HCT116 (cell line): Measurements from ENCODE around the gene FMN1. TPM values are rescaled to one million over a fixed set of nuclear protein-coding genes. Genes with fewer than 3 reads are reported as not detected.

Experiments
- ATAC-seq: fragments of 200-7000 bp; cut with Tn5 transposase; 2 replicates; pipeline ENCODE4 v1.9.1; 2020; ENCODE audit warnings: mild to moderate bottlenecking, moderate library complexity
- BruUV-seq: library from RNA; stranded (reverse); fragments of 400-500 nt; replicated peaks from 2 replicates; lab custom pipeline; 2021; lab: Mats Ljungman, UMichigan
- CTCF ChIA-PET: fragments of 300-600 bp; sonication (Branson Sonifier 250); formaldehyde crosslinking; loops from one replicate; lab custom pipeline; 2021; ENCODE audit warnings: antibody characterized with exemption; lab: Charles Lee
- POLR2A ChIA-PET: fragments of 300-600, 350-600 bp; sonication (Branson Sonifier 250); formaldehyde crosslinking; loops from one replicate; lab custom pipeline; 2021; ENCODE audit warnings: antibody characterized with exemption; lab: Charles Lee
- RAD21 ChIA-PET, 2 experiments: fragments of 300-600 bp; sonication (Branson Sonifier 250); formaldehyde crosslinking; loops; one replicate each; lab custom pipeline; 2023; ENCODE audit warnings: low total read pairs in 2 of 2; ENCODE audit not compliant: uncharacterized antibody in 2 of 2, unreplicated experiment in 2 of 2, low non-redundant PET in 1 of 2; lab: Charles Lee
- DNase-seq: peaks from one replicate; pipeline ENCODE4 v3.0.0-alpha.2; 2010; ENCODE audit warnings: low read depth, low spot score
- H2AFZ ChIP-seq: fragments of 200-600 bp; shearing (Covaris generic), sonication (generic); 2 replicates; pipeline ENCODE4 v1.6.1; 2017; ENCODE audit warnings: low read depth, mixed run types, mixed read lengths, antibody characterized with exemption, low read length; ENCODE audit not compliant: poor library complexity, severe bottlenecking
- H3K27ac ChIP-seq: 2 replicates; pipeline ENCODE4 v1.5.1; 2012; ENCODE audit warnings: low read depth, low read length
- H3K27me3 ChIP-seq: fragments of 200-600 bp; sonication (generic); 2 replicates; pipeline ENCODE4 v1.6.1; 2016; ENCODE audit warnings: mixed run types, low read length, mixed read lengths; ENCODE audit not compliant: insufficient read depth
- H3K36me3 ChIP-seq, 2 experiments: fragments of 200-500 bp in 1 of 2; fragments of 200-600 bp in 1 of 2; sonication (Bioruptor generic) in 1 of 2; sonication (generic) in 1 of 2; 2 replicates each; pipeline versions ENCODE4 v1.5.1 to v1.6.1; 2014 to 2016; ENCODE audit warnings: low read length in 2 of 2, inconsistent platforms in 1 of 2, mixed read lengths in 1 of 2, mixed run types in 1 of 2; ENCODE audit not compliant: insufficient read depth in 2 of 2, control insufficient read depth in 1 of 2
- H3K4me1 ChIP-seq, 2 experiments: fragments of 200-600 bp in 1 of 2; sonication (generic) in 1 of 2; 2 replicates each; pipeline versions ENCODE4 v1.5.1 to v1.6.1; 2012 to 2017; ENCODE audit warnings: low read length in 2 of 2, inconsistent platforms in 1 of 2, mild to moderate bottlenecking in 1 of 2, mixed read lengths in 1 of 2, mixed run types in 1 of 2, moderate library complexity in 1 of 2; ENCODE audit not compliant: insufficient read depth in 2 of 2, control insufficient read depth in 1 of 2
- H3K4me2 ChIP-seq: fragments of 200-600 bp; sonication (generic); 2 replicates; pipeline ENCODE4 v1.6.1; 2017; ENCODE audit warnings: mixed run types, low read length, mixed read lengths
- H3K4me3 ChIP-seq, 2 experiments: fragments of 200-600 bp in 1 of 2; sonication (generic) in 1 of 2; replicated peaks in 1 of 2; 2 replicates each; pipeline ENCODE4 v1.5.1; 2011 to 2016; ENCODE audit warnings: low read length in 2 of 2, control low read depth in 1 of 2, low read depth in 1 of 2, mild to moderate bottlenecking in 1 of 2, mixed read lengths in 1 of 2, mixed run types in 1 of 2
- H3K79me2 ChIP-seq: fragments of 200-600 bp; sonication (generic); 2 replicates; pipeline ENCODE4 v1.6.1; 2017; ENCODE audit warnings: mild to moderate bottlenecking, mixed run types, low read length, moderate library complexity, mixed read lengths; ENCODE audit not compliant: insufficient read depth
- H3K9ac ChIP-seq: fragments of 200-600 bp; sonication (generic); 2 replicates; pipeline ENCODE4 v1.6.1; 2016; ENCODE audit warnings: low read length, mixed read lengths
- H3K9me2 ChIP-seq: fragments of 200-600 bp; sonication (generic), shearing (Covaris generic); 2 replicates; pipeline ENCODE4 v1.6.1; 2017; ENCODE audit warnings: mixed run types, mild to moderate bottlenecking, moderate library complexity; ENCODE audit not compliant: insufficient read depth
- H3K9me3 ChIP-seq, 2 experiments: fragments of 200-500 bp in 1 of 2; fragments of 200-600 bp in 1 of 2; sonication (Bioruptor generic) in 1 of 2; sonication (generic) in 1 of 2; 2 replicates each; pipeline ENCODE4 v1.6.1; 2014 to 2017; ENCODE audit warnings: low read length in 2 of 2, mixed read lengths in 2 of 2, inconsistent platforms in 1 of 2, low read depth in 1 of 2, mild to moderate bottlenecking in 1 of 2, mixed run types in 1 of 2, moderate library complexity in 1 of 2; ENCODE audit not compliant: control insufficient read depth in 1 of 2, insufficient read depth in 1 of 2
- H4K20me1 ChIP-seq: fragments of 200-600 bp; sonication (generic), shearing (Covaris generic); 2 replicates; pipeline ENCODE4 v1.6.1; 2017; ENCODE audit warnings: mixed run types, mild to moderate bottlenecking, moderate library complexity; ENCODE audit not compliant: insufficient read depth
- CBX3 ChIP-seq: IDR thresholded peaks from 2 replicates; pipeline ENCODE4 v1.6.1; 2012; ENCODE audit warnings: low read depth
- CEBPB ChIP-seq: IDR thresholded peaks from 2 replicates; pipeline ENCODE4 v1.6.1; 2012; ENCODE audit warnings: low read depth
- EZH2 ChIP-seq: fragments of 200-600 bp; sonication (generic); IDR thresholded peaks from 2 replicates; pipeline ENCODE4 v1.6.1; 2017; ENCODE audit warnings: antibody characterized with exemption, mixed run types
- EZH2phosphoT487 ChIP-seq: fragments of 200-600 bp; IDR thresholded peaks from 2 replicates; pipeline ENCODE4 v1.6.1; 2018; ENCODE audit warnings: antibody characterized with exemption, borderline replicate concordance
- FOSL1 ChIP-seq: IDR thresholded peaks from 2 replicates; pipeline ENCODE4 v1.6.1; 2012; ENCODE audit warnings: low read depth
- JUND ChIP-seq: IDR thresholded peaks from 2 replicates; pipeline ENCODE4 v1.6.1; 2012
- POLR2AphosphoS5 ChIP-seq: IDR thresholded peaks from 2 replicates; pipeline ENCODE4 v1.6.1; 2011; ENCODE audit warnings: mild to moderate bottlenecking, low read depth, low read length, moderate library complexity
- RAD21 ChIP-seq: IDR thresholded peaks from 2 replicates; pipeline ENCODE4 v1.6.1; 2012; ENCODE audit warnings: low read depth, mild to moderate bottlenecking
- SIN3A ChIP-seq: IDR thresholded peaks from 2 replicates; pipeline ENCODE4 v1.6.1; 2012; ENCODE audit warnings: low read depth
- SP1 ChIP-seq: IDR thresholded peaks from 2 replicates; pipeline ENCODE4 v1.6.1; 2012; ENCODE audit warnings: low read depth
- TCF7L2 ChIP-seq: IDR thresholded peaks from 2 replicates; pipeline ENCODE4 v1.7.0; 2011; ENCODE audit warnings: borderline replicate concordance, inconsistent platforms; ENCODE audit not compliant: insufficient read depth, insufficient read length; ENCODE audit errors: extremely low read depth
- ZFX ChIP-seq: fragments of 450-650 bp; IDR thresholded peaks from 2 replicates; pipeline ENCODE4 v1.6.1; 2017
- ZNF274 ChIP-seq: fragments of 200-500 bp; sonication (Bioruptor generic); IDR thresholded peaks from 2 replicates; pipeline ENCODE4 v1.6.1; 2014; ENCODE audit warnings: mild to moderate bottlenecking, low read depth, low read length, inconsistent platforms
- intact Hi-C: fragments of 100-400 bp; cut with micrococcal nuclease; formaldehyde crosslinking; loops from 2 replicates; pipeline ENCODE4 v1.10.0; 2022
- total RNA-seq: library from RNA; stranded (reverse); gene quantifications from one replicate; pipeline ENCODE4 v1.2.1, GENCODE V29; 2021; ENCODE audit not compliant: unreplicated experiment
- TF ChIP-seq, protein P1 (sequence below): IDR thresholded peaks from 2 replicates; pipeline ENCODE4 v1.6.1; 2011; ENCODE audit warnings: mild to moderate bottlenecking, low read length, moderate library complexity; ENCODE audit not compliant: insufficient replicate concordance; ENCODE audit errors: extremely low read depth
- TF ChIP-seq, protein P2 (sequence below): IDR thresholded peaks from 2 replicates; pipeline ENCODE4 v1.6.1; 2012
- TF ChIP-seq, protein P3 (sequence below), 3 experiments: fragments of 200-600 bp in 1 of 3; sonication (generic) in 1 of 3; IDR thresholded peaks in 2 of 3; conservative IDR thresholded peaks in 1 of 3; 2 replicates each; pipeline ENCODE4 v1.5.1; 2012 to 2017; ENCODE audit warnings: low read depth in 2 of 3, low read length in 2 of 3, antibody characterized with exemption in 1 of 3, borderline replicate concordance in 1 of 3, control low read depth in 1 of 3, mild to moderate bottlenecking in 1 of 3, mixed read lengths in 1 of 3, mixed run types in 1 of 3, moderate library complexity in 1 of 3; ENCODE audit not compliant: insufficient read depth in 1 of 3

Gene FMN1
- total RNA-seq, 1 experiment from 2014 or later: 0.39 TPM

DNA sequence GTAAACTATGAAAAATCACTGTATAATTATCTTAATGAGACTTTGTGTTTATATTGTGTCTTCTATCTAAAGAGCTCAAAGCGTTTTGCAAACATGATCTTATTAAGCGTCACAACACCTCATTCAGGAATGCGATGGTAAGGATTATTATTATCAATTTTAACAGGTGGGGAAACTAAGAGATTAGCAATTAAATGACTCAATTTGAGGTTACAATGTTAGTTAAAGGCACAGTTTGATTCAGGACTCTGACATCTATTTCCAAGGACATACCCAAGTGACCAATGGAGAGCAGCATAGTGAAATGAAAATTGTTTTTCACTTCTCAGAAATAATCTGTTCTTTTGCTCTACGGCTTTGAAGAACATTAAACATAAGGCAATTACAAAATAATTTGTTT is 74.6 kb downstream of the FMN1 start:
- Histone ChIP-seq H3K9me2 (no peaks in the 10 kb centered on the region), H3K36me3 (no peaks in the 10 kb centered on the region), H2AFZ (no peak overlapping the region), H3K4me1 (no peaks in the 10 kb centered on the region), H4K20me1 (no peaks in the 10 kb centered on the region), H3K79me2 (no peaks in the 10 kb centered on the region), H3K9ac (no peak overlapping the region), H3K4me3 (no peak overlapping the region), H3K27ac (no peak overlapping the region), H3K4me2 (no peak overlapping the region), H3K9me3 (no peaks in the 10 kb centered on the region), H3K27me3 (no peaks in the 10 kb centered on the region)
- TF ChIP-seq, protein P1, sequence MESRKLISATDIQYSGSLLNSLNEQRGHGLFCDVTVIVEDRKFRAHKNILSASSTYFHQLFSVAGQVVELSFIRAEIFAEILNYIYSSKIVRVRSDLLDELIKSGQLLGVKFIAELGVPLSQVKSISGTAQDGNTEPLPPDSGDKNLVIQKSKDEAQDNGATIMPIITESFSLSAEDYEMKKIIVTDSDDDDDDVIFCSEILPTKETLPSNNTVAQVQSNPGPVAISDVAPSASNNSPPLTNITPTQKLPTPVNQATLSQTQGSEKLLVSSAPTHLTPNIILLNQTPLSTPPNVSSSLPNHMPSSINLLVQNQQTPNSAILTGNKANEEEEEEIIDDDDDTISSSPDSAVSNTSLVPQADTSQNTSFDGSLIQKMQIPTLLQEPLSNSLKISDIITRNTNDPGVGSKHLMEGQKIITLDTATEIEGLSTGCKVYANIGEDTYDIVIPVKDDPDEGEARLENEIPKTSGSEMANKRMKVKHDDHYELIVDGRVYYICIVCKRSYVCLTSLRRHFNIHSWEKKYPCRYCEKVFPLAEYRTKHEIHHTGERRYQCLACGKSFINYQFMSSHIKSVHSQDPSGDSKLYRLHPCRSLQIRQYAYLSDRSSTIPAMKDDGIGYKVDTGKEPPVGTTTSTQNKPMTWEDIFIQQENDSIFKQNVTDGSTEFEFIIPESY: no peak
- TF ChIP-seq, protein P2, sequence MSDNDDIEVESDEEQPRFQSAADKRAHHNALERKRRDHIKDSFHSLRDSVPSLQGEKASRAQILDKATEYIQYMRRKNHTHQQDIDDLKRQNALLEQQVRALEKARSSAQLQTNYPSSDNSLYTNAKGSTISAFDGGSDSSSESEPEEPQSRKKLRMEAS: no peak
- TF ChIP-seq RAD21 (no peak), SIN3A (no peak), POLR2AphosphoS5 (no peak), CBX3 (no peak), EZH2phosphoT487 (no peak), SP1 (no peak), JUND (no peak), FOSL1 (no peak), EZH2 (no peak), CEBPB (no peak), ZFX (no peak), TCF7L2 (no peak), ZNF274 (no peak)
- TF ChIP-seq, protein P3, sequence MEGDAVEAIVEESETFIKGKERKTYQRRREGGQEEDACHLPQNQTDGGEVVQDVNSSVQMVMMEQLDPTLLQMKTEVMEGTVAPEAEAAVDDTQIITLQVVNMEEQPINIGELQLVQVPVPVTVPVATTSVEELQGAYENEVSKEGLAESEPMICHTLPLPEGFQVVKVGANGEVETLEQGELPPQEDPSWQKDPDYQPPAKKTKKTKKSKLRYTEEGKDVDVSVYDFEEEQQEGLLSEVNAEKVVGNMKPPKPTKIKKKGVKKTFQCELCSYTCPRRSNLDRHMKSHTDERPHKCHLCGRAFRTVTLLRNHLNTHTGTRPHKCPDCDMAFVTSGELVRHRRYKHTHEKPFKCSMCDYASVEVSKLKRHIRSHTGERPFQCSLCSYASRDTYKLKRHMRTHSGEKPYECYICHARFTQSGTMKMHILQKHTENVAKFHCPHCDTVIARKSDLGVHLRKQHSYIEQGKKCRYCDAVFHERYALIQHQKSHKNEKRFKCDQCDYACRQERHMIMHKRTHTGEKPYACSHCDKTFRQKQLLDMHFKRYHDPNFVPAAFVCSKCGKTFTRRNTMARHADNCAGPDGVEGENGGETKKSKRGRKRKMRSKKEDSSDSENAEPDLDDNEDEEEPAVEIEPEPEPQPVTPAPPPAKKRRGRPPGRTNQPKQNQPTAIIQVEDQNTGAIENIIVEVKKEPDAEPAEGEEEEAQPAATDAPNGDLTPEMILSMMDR (IDR thresholded peaks at IDR 0.05 in 2 of 3, conservative IDR thresholded peaks at IDR 0.05 in 1 of 3; ENCODE audit: borderline replicate concordance in 1 of 3, insufficient read depth in 1 of 3, low read depth in 2 of 3, low read length in 2 of 3): no peak
- DNase-seq: no peak
- no TSS peak for BruUV-seq
- ChIA-PET POLR2A (no interaction called here), RAD21 (no interaction called here), CTCF (no interaction called here)
- ATAC-seq: no peak
- intact Hi-C loops: no loop called here
